GM19438 (cell line): Measurements from ENCODE around the gene NIPBL.
"Not testable (repeated sequence)": the region's sequence is repeated elsewhere in the genome, so short reads cannot be mapped to it uniquely, and the experiment has no call there.

ENCODE experiments used
- ATAC-seq: cut with Tn5 transposase; IDR thresholded peaks from one replicate; pipeline ENCODE4 v1.9.1; 2021; ENCODE audit warnings: low read depth; ENCODE audit not compliant: unreplicated experiment

Gene NIPBL

DNA sequence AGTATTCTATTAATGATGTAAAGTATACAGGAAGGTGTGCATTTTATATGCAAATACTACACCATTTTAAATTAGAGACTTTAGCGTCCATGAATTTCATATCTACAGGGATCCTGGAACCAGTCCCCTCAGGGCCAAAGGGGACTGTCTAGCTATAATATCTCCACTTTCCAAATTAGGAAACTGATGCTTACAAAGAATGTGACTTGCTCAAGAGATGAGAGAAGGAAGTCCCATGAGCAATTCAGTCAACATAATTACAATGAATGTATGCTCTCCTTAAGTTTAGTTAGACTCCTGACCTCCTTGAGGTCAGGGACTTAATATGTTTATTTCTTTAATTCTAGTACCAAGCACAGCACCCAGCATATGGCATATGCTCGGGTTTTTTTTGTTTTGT is 23.7 kb downstream of the NIPBL start:
- ATAC-seq: no peak

DNA sequence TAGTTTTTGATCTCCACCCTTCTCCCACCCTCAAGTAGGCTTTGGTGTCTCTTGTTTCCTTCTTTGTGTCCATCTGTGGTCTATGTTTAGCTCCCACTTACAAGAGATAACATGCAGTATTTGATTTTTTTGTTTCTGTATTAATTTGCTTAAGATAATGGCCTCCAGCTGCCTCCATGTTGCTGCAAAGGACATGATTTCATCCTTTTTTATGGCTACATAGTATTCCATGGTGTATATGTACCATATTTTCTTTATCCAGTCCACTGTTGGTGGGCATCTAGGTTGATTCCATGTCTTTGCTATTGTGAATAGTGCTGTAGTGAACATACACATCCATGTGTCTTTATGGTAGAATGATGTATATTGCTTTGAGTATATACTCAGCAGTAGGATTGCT is 24.5 kb downstream of the NIPBL start:
- not testable (repeated sequence) for ATAC-seq

DNA sequence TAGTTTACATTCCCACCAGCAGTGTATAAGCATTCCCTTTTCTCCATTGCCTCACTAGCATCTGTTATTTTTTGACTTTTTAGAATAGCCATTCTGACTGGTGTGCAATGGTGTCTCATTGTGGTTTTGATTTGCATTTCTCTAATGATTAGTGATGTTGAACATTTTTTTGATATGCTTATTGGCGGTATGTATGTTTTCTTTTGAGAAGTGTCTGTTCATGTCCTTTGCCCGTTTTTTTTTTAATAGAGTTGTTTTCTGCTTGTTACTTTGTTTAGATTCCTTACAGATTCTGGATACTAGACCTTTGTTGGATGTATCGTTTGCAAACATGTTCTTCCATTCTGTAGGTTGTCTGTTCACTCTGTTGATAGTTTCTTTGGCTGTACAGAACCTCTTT is 25.3 kb downstream of the NIPBL start:
- ATAC-seq: no peak

DNA sequence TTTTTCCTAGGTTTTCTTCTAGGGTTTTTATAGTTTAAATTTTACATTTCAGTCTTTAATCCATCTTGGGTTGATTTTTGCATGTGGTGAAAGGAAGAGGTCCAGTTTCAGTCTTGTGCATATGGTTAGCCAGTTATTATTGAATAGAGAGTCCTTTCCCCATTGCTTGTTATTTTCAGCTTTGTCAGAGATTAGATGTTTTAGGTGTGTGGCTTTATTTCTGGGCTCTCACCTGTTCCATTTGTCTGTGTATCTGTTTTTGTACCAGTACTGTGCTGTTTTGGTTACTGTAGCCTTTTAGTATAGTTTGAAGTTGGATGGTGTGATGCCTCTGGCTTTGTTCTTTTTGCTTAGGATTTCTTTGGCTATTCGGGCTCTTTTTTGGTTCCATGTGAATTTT is 25.8 kb downstream of the NIPBL start:
- ATAC-seq: no peak

DNA sequence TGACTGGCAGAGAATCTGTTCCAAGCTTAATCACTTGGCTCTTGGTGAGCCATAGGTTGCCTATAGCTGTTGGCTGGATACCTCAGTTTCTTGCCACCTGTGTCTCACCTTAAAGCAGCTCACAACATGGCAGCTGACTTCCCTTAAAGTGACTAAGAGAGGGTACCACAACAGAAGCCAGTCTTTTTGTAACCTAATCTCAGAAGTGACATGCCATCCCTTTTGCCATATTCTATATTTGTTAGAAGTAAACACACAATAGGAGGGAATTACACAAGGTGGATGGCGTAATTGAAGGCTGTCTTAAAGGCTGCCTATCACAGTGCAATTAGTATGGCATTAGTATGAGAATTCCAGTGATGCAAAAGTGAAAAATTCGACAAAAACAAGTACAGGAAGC is 28.1 kb downstream of the NIPBL start:
- no peak for ATAC-seq

DNA sequence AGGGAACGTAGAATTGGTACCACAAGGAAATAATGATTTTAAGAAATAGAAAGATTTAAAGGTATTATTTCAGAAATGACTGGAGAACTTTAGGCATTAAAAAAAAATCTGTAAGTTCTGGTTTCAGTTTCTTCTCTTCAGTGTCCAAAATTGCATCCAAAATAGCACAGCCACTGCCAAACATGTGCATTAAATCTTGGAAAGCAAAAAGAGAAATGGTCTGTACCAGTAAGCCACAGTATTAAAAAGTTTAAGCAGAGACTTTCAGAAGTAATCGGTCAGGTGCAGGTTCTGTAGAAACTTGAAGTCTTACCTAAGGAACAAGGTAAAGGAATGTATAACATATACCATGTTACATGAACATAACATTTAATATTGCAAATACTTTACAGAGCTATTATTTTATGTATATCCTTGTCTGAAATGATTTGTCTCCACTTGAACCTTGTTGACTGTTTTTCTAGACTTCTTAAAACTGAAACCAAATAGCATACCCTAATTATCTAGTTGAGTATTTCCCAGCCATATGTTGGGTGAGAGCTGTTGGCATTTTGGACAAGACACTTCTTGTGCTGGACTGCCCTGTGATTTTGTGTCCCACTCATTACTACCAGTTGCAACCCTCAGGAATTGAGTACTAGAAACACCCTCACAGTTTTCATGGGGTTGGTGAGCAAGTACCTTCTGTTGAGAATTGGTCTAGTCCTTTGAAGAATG is 32.1 kb downstream of the NIPBL start:
- peak; percentile 49 for ATAC-seq

DNA sequence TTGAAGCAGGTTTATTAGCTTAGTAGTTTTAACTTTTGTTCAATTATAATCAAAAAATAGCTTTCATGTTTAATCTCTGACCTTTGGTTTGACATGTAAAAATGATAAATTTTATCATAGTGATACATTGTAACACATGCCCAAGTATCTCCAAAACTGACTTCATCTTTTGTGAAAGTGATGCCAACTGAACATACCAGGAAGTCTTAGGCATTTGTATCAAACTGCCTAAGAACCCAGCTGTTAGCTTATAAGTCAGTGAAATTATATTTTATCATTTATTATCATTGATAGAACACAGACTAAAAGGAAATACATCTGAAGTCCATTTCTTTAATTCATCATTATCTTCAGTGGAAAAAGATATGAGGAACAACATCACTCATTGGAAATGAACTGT is 39.1 kb downstream of the NIPBL start:
- no peak for ATAC-seq

DNA sequence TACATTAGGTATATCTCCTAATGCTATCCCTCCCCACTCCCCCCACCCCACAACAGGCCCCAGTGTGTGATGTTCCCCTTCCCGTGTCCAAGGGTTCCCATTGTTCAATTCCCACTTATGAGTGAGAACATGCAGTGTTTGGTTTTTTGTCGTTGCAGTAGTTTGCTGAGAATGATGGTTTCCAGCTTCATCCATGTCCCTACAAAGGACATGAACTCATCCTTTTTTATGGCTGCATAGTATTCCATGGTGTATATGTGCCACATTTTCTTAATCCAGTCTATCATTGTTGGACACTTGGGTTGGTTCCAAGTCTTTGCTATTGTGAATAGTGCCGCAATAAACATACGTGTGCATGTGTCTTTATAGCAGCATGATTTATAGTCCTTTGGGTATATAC is 40.0 kb downstream of the NIPBL start:
- ATAC-seq: not testable (repeated sequence)

DNA sequence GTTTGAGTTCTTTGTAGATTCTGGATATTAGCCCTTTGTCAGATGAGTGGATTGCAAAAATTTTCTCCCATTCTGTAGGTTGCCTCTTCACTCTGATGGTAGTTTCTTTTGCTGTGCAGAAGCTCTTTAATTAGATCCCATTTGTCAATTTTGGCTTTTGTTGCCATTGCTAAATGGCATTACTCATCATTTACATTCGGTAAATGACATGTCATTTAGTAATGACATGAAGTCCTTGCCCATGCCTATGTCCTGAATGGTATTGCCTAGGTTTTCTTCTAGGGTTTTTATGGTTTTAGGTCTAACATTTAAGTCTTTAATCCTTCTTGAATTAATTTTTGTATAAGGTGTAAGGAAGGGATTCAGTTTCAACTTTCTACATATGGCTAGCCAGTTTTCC is 40.8 kb downstream of the NIPBL start:
- not testable (repeated sequence) for ATAC-seq

DNA sequence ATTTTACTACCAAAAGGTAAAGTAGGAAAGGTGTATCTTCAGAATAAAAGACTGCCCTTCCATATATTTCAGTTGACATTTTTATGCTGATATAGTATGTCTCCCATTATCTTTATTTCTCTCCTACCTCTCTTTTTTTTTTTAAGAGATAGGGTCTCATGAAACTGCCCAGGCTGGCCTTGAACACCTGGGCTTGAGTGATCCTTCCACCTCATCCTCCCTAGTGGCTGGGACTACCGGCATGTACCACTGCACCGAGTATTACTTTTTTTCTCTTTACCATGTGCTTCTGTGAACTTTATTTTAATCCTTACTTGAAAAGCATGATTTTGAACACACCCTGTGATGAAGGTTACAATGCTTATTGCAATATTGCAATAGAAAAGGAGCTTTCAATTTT is 42.7 kb downstream of the NIPBL start:
- ATAC-seq: no peak

DNA sequence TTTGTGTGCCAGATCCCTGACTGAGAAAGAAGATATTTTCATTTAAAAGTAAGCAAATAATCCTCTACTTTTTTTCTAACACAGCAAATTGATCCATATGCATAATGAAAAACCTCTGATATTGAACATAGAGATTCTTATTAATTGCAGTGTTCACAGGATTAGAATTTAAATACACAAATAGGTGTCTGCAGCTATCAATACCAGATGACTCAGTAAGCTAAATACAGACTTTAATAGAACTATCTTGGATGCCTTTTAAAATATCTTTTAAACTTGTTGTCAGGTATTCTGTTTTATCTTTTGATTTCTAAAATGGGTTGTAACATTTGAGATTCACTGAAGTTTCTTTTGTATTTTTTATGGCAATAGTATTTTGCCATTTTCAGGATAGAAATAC is 43.1 kb downstream of the NIPBL start:
- ATAC-seq: no peak

DNA sequence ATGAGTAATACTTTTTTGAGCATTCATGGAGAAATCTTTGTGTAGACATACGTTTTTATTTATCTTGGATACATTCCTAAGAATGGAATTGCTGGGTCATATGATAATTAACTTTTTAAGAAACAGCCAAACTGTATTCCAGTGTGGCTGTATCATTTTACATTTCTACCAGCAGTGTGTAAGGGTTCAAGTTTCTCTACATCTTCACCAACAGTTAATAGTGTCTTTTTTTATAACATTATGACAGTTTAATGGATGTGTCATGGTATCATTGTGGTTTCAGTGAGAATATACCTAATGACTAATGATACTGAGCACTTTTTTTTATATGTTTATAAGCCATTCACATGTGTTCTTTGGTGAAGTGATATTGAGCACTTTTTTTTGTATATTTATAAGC is 52.4 kb downstream of the NIPBL start:
- ATAC-seq: no peak

DNA sequence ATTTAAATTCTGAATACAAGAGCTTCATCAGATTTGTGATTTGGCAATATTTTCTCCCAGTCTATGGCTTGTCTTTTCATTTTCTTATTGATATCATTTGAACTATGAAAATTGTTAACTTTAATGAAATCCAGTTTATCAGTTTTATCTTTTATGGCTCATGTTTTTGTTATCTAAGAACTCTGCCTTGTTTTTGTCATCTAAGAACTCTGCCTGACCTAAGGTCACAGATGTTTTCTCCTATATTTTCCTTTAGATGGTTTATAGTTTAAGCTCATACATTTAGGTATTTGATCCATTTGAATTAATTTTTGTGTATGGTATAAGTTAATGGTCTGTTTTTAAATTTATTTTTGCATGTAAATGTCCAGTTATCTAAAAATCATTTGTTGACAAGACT is 52.9 kb downstream of the NIPBL start:
- no peak for ATAC-seq

DNA sequence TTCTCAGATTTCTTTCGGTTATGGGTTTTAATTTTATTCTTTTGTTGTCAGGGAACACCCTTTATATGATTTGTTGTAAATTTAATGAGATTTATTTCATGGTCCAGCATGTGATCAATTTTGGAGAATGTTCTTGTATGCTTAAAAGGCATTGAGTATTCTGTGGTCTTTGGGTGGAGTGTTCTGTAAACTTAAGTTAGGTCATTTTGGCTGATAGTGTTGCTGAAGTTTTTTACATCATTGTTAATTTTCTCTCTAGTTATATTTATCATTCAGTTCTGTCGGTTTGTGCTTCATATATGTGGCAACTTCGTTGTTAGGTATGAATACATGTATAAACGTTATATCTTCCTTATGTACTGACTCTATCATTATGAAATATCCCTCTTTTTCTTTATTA is 55.5 kb downstream of the NIPBL start:
- no peak for ATAC-seq

DNA sequence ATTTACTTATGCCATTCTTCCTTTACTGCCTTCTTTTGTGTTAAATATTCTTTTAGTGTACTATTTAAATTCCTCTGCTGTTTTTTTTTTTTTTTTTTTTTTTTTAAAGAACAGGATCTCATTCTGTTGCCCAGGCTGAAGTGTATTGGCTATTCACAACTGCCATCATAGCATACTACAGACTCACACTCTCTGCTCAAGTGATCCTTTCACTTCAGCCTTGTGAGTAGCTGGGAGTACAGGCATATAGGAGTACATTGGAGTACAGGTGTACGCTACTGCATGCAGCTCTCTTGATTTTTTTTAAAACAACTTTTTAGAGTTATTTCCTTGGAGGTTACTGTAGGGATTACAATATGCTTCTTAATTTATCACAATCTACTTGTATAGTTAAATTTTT is 56.1 kb downstream of the NIPBL start:
- no peak for ATAC-seq

DNA sequence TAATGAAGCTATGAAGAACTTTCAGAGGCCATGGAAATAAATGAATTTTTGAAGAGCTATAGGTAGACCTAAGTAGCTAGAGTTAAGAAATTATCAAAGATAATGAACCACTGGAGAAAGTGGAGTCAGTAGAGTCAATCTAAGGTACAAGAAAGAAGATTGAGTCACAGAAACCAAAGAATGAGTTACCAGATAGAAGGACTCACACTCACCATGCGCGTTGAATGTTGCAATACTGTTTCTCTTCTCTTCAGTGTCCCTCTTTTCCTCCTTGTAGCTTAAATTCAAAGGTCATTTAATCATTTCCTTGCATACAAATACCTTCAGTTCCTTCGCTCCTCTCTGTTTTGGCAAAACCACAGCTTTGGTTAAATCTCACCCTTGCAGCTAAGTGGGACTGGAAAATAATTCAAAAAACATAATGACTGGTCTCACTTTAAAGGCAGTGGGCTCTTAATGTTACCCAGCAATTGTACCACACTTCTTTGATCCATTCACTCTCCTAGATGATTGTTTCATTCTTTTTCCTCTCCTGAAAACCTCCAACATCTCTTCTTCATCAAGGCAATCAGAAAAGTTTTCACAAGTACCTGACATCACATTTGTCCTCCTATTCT is 58.3 kb downstream of the NIPBL start:
- no peak for ATAC-seq

DNA sequence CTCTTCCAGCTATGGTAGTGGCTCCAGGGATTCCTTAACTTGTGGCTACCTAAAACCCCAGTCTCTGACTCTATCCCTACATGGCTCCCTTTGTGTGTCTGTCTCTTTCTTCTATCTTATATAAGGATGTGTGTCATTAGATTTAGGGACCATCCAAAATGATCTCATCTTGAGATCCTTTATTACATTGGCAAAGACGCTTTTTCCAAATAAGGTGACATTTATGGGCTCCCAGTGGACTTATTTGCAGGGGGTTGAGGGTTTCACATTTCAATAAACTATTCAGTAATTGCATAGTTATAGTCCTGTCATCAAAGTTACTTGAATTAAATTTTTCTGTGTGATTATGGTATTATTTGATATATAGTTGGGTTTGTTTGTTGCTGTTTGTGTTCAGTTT is 59.2 kb downstream of the NIPBL start:
- no peak for ATAC-seq

DNA sequence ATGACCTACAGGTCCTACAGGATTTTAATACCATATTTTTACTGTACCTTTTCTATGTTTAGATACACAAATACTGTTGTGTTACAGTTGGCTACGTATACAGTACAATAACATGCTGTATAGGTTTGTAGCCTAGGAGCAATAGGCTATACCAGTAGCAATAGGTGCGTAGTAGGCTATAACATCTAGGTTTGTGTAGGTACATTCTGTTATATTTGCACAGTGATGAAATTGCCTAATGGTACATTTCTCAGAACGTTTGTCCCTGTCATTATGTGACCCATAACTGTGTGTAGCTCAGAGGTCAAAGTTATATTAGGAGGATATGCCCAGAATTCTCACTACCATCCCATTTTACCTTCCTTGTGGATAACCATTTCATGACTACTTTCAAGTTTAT is 59.7 kb downstream of the NIPBL start:
- no peak for ATAC-seq

DNA sequence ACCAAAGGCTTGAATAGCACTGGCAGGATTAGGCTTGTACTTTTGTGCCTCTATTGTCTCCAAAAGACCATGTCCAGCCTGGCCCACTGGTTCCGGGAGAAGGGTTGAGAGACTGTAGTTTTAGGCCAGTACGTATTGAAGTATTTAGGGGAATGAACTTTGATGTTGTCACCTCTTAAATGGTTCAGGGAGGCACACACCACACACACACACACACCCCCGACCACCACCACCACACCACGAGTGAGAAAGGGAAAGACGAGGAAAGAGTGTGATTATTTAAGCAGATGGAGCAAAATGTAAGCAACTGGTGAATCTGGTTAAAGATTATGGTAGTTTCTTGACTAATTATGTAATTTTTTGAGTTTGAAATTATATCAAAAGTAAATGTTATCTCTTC is 61.6 kb downstream of the NIPBL start:
- no peak for ATAC-seq

DNA sequence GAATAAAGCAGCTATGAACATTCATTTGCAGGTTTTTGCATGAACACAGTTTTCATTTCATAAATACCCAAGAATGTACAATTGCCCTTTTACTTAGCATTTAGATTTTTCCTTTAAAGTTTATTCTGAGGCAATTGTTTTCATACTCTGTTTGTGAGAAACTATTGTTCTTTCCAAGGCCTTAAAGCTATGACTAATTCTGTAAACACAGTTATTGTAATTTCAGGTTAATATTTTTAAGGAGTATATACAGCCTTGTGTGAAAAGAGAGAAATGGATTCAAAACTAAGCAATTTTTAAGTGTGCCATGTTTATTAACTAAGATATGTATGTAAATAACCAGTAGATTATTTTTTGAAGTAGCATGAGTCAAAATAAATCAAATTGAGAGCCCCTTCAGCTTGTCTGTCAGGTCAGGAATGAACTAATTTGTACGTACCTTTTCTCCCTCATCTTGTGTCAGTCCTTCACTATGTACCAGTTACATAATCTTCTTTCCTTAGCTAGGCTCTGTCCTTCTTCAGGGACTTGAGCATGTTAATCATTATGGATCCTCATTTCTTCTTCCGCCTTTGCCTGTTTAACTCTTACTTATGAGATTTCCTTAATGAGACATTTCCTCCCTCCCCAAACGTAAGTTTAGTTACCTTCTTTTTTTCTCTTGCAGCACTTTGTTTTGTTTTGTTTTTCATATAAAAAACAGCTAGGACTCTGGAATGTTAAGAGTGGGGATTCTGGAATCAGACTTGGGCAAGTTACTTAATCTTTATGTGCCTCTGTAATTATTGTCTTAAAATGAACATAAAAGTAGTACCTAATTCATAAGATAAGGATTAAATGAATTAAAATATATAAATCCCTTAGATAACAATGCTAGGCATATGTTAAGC is 63.6 kb downstream of the NIPBL start:
- no peak for ATAC-seq

DNA sequence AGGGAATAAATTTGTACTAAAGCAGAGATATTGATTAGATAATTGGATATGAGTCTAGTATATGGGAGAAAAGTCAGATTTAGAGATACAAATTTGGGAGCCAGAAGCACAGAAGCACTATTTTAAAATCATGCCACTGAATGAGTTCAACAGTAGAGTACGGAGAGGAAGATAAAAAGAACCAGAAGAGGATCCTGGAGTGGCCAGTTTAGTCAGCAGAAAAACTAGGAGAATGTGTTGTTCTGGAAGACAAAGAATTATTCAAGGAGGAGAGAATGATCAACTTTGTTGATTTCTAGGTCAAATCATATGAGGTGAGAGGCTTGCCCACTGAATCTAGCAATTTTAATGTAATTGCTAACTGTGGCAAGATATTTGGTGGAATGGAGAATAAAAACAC is 67.0 kb downstream of the NIPBL start:
- no peak for ATAC-seq

DNA sequence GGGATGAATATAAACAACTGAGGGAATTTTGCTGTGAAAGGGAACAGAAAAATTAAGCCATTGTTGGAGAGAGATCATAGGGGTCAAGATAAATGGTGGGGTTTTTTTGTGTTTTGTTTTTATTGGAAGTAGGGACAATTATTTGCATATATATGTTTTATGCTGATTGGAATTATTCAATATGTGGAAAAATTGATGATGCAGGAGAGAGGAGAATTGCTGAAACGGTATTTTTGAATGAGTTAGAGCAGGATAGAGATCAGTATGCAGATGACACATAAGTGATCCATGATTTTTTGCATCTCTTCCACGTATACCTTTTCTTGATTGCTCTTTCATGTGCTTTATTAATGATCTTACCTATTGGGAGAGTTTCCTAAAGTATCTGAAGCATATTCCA is 67.5 kb downstream of the NIPBL start:
- no peak for ATAC-seq
